Measurements from ENCODE around the gene PILRA. TPM values are rescaled to one million over a fixed set of nuclear protein-coding genes. Genes with fewer than 3 reads are reported as not detected.

Gene PILRA
- total and polyA plus RNA-seq, 2 donors (not counting 1 experiment from before 2014, with no cell fraction given) = 10.3 to 23.0 TPM

DNA sequence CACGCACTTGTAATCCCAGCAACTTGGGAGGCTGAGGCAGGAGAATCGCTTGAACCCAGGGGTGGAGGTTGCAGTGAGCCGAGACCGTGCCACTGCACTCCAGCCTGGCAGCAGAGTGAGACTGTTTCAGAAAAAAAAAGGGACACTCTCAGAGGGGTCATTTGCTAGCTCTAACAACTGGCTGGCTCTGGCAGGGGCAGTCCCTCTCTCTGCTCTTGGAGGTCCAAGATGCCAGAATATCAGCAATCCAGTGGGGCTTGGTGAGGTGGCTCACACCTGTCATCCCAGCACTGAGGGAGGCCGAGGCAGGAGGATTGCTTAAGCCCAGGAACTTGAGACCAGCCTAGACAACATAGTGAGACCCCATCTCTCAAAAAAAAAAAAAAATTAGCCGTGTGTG is 2.5 kb upstream of the PILRA start:
- Histone ChIP-seq H3K4me2 (replicated peaks; ENCODE audit: low read depth, low read length, poor library complexity, severe bottlenecking) (no peak overlapping the region), H3K27ac (ENCODE audit: low read length in 2 of 2) (peak overlapping the region; percentile 97 to 99), H3K79me2 (ENCODE audit: control insufficient read depth, insufficient read depth, low read length) (peaks cover 7% of the 10 kb centered on the region), H3K27me3 (replicated peaks in 1 of 4; ENCODE audit: control extremely low read depth in 1 of 4, control insufficient read depth in 3 of 4, insufficient read depth in 4 of 4, low read length in 3 of 4) (no peaks in the 10 kb centered on the region), H3K9ac (ENCODE audit: low read length) (no peak overlapping the region), H3K9me3 (ENCODE audit: control extremely low read depth in 1 of 3, control insufficient read depth in 2 of 3, insufficient read depth in 1 of 3, low read length in 2 of 3) (no peaks in the 10 kb centered on the region), H4K20me1 (ENCODE audit: control insufficient read depth, insufficient read depth, low read length, poor library complexity, severe bottlenecking) (no peaks in the 10 kb centered on the region), H2AFZ (ENCODE audit: insufficient read depth, low read depth, low read length, poor library complexity, severe bottlenecking) (no peak overlapping the region), H3K4me1 (ENCODE audit: control insufficient read depth in 2 of 2, insufficient read depth in 2 of 2, low read length in 2 of 2) (peaks cover 67 to 88% of the 10 kb centered on the region in 2 donors), H3K36me3 (replicated peaks in 1 of 2; ENCODE audit: control extremely low read depth in 1 of 2, control insufficient read depth in 1 of 2, extremely low read depth in 1 of 2, insufficient read depth in 2 of 2, low read length in 1 of 2) (no peaks in the 10 kb centered on the region), H3K4me3 (ENCODE audit: control extremely low read depth in 1 of 5, extremely low read depth in 1 of 5, insufficient read depth in 1 of 5, low read depth in 2 of 5, low read length in 4 of 5) (no peak overlapping the region)
- POLR2A ChIA-PET = interaction anchor here (0.6 to 0.7 kb wide), 2 partner anchors 8 to 59 kb away, joined by 3 read pairs; no protein-coding TSS in a partner anchor
- 100% methylated on average over 4 of the region's 6 CpGs for WGBS (ENCODE audit: insufficient coverage)
- CTCF ChIA-PET = interaction anchor here (5.7 kb wide), 1 partner anchor 36 kb away, joined by 49 read pairs; no protein-coding TSS in a partner anchor
- Mint-ChIP-seq H3K27ac (peak overlapping the region; percentile 92), H3K27me3 (no peaks in the 10 kb centered on the region), H3K9me3 (ENCODE audit: insufficient read depth) (no peaks in the 10 kb centered on the region), H3K4me3 (peak overlapping the region; percentile 47), H3K4me1 (peaks cover 82% of the 10 kb centered on the region)
- DNase-seq (no peak), ATAC-seq (ENCODE audit: low read depth) (no peak)
- TF ChIP-seq, protein P1, sequence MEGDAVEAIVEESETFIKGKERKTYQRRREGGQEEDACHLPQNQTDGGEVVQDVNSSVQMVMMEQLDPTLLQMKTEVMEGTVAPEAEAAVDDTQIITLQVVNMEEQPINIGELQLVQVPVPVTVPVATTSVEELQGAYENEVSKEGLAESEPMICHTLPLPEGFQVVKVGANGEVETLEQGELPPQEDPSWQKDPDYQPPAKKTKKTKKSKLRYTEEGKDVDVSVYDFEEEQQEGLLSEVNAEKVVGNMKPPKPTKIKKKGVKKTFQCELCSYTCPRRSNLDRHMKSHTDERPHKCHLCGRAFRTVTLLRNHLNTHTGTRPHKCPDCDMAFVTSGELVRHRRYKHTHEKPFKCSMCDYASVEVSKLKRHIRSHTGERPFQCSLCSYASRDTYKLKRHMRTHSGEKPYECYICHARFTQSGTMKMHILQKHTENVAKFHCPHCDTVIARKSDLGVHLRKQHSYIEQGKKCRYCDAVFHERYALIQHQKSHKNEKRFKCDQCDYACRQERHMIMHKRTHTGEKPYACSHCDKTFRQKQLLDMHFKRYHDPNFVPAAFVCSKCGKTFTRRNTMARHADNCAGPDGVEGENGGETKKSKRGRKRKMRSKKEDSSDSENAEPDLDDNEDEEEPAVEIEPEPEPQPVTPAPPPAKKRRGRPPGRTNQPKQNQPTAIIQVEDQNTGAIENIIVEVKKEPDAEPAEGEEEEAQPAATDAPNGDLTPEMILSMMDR (IDR thresholded peaks at IDR 0.05) = no peak
- TF ChIP-seq EZH2 (IDR thresholded peaks at IDR 0.05; ENCODE audit: borderline replicate concordance, insufficient read depth, low read depth, low read length, poor library complexity, severe bottlenecking) = no peak
- intact Hi-C loops (cut with micrococcal nuclease) = no loop called here

DNA sequence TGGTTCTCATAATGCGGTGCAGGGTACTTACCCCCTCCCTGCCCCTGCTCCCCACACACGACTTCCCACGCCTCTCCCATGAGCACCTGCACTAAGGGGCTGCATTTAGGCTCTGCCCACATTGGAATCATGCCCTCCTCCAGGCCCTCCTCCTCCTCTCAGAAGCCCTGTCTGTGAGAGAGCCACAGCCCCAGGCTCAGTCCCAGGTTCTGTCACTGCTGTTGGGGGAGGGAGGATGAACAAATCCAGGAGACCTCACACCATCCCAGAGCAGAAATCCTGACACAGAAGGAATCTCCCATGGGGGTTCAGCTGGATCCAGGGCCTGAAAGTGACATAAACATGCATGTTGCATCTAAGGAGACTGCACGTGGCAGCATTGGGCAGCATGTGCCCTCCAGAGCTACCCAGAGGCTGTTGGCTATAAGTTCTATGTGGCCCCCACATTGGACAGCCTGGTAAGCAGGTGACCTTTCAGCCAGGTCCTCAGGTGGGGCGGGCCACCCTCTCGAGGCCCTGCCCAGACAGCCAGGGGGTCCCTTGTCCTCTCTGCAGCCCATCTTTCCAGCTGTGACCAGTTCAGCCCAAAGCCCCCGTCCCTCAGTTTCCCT is 1.6 kb upstream of the PILRA start:
- no peak for DNase-seq

More for the DNA sequence above, 1.6 kb upstream of the PILRA start:
- intact Hi-C loops (cut with micrococcal nuclease) = no loop called here
- peak overlapping the region; percentile 47 for H3K4me3 Mint-ChIP-seq
- Histone ChIP-seq H3K4me3 (ENCODE audit: control extremely low read depth in 1 of 5, extremely low read depth in 1 of 5, insufficient read depth in 1 of 5, low read depth in 2 of 5, low read length in 4 of 5) (no peak overlapping the region), H3K9me3 (ENCODE audit: control extremely low read depth in 1 of 3, control insufficient read depth in 2 of 3, insufficient read depth in 1 of 3, low read length in 2 of 3) (no peaks in the 10 kb centered on the region), H2AFZ (ENCODE audit: insufficient read depth, low read depth, low read length, poor library complexity, severe bottlenecking) (no peak overlapping the region), H3K4me1 (ENCODE audit: control insufficient read depth in 2 of 2, insufficient read depth in 2 of 2, low read length in 2 of 2) (peaks cover 58 to 79% of the 10 kb centered on the region in 2 donors), H3K27me3 (replicated peaks in 1 of 4; ENCODE audit: control extremely low read depth in 1 of 4, control insufficient read depth in 3 of 4, insufficient read depth in 4 of 4, low read length in 3 of 4) (no peaks in the 10 kb centered on the region), H3K79me2 (ENCODE audit: control insufficient read depth, insufficient read depth, low read length) (peaks cover 7% of the 10 kb centered on the region), H3K9ac (ENCODE audit: low read length) (no peak overlapping the region), H3K36me3 (replicated peaks in 1 of 2; ENCODE audit: control extremely low read depth in 1 of 2, control insufficient read depth in 1 of 2, extremely low read depth in 1 of 2, insufficient read depth in 2 of 2, low read length in 1 of 2) (no peaks in the 10 kb centered on the region), H3K27ac (ENCODE audit: low read length in 2 of 2) (peak overlapping the region in 1 of 2 donors; percentile 20), H3K4me2 (replicated peaks; ENCODE audit: low read depth, low read length, poor library complexity, severe bottlenecking) (no peak overlapping the region), H4K20me1 (ENCODE audit: control insufficient read depth, insufficient read depth, low read length, poor library complexity, severe bottlenecking) (no peaks in the 10 kb centered on the region)
- ChIA-PET CTCF (interaction anchor here (1.5 to 5.7 kb wide), 2 partner anchors 35 to 238 kb away, joined by 3 to 49 read pairs; no protein-coding TSS in a partner anchor), POLR2A (no interaction called here)
- peak overlapping the region; percentile 92 for H3K27ac Mint-ChIP-seq
- ATAC-seq (ENCODE audit: low read depth) = no peak
- H3K27me3 Mint-ChIP-seq = no peaks in the 10 kb centered on the region
- WGBS (ENCODE audit: insufficient coverage) = 91% methylated on average over 5 of the region's 7 CpGs
- H3K9me3 Mint-ChIP-seq (ENCODE audit: insufficient read depth) = no peaks in the 10 kb centered on the region
- H3K4me1 Mint-ChIP-seq = peaks cover 76% of the 10 kb centered on the region
- TF ChIP-seq, protein P1 (IDR thresholded peaks at IDR 0.05) = no peak
- no peak for TF ChIP-seq EZH2 (IDR thresholded peaks at IDR 0.05; ENCODE audit: borderline replicate concordance, insufficient read depth, low read depth, low read length, poor library complexity, severe bottlenecking)

Measured in B cell (primary cell).